ENCODE results near the gene EMCN.
"Not testable (repeated sequence)": the region's sequence is repeated elsewhere in the genome, so short reads cannot be mapped to it uniquely, and the experiment has no call there.

EMCN gene

GRCh38 chr4:100369871-100370270, 148.0 kb downstream of the EMCN start:
- DNase-seq, result no peak

- DNase-seq, result no peak
These were observed 150.4 kb downstream of the EMCN start for GRCh38 chr4:100367451-100367850.

- DNase-seq, result no peak
These were observed 151.6 kb downstream of the EMCN start for GRCh38 chr4:100366213-100366612.

- DNase-seq, result no peak
These were observed 155.5 kb downstream of the EMCN start for GRCh38 chr4:100362366-100362765.

GRCh38 chr4:100361336-100361735, 156.5 kb downstream of the EMCN start:
- no peak for DNase-seq

GRCh38 chr4:100360211-100360610, 157.6 kb downstream of the EMCN start:
- DNase-seq, result no peak

GRCh38 chr4:100359441-100359840, 158.4 kb downstream of the EMCN start:
- no peak for DNase-seq

GRCh38 chr4:100357542-100357941, 160.3 kb downstream of the EMCN start:
- no peak for DNase-seq

- no peak for DNase-seq
These were observed 161.7 kb downstream of the EMCN start for GRCh38 chr4:100356172-100356571.

- not testable (repeated sequence) for DNase-seq
These were observed 165.5 kb downstream of the EMCN start for GRCh38 chr4:100352352-100352751.

- no peak for DNase-seq
These were observed 169.3 kb downstream of the EMCN start for GRCh38 chr4:100348473-100348872.

GRCh38 chr4:100347241-100347640, 170.6 kb downstream of the EMCN start:
- no peak for DNase-seq

- no peak for DNase-seq
These were observed 172.2 kb downstream of the EMCN start for GRCh38 chr4:100345585-100345984.
